C4-2B (cell line): Measurements from ENCODE around the gene LMOD1.

Experiments used
- CTCF ChIP-seq: fragments of 450-650 bp; conservative IDR thresholded peaks from 2 replicates; pipeline ENCODE4 v1.5.1; 2017; ENCODE audit warnings: mild to moderate bottlenecking
- ZFX ChIP-seq: fragments of 450-650 bp; IDR thresholded peaks from 2 replicates; pipeline ENCODE4 v1.6.1; 2017

- TF ChIP-seq CTCF = no peak
- no peak for TF ChIP-seq ZFX
Measured at GRCh38 chr1:201905234-201905890, 41.0 kb downstream of the LMOD1 start.
